Vagina (tissue), 2 donors: ENCODE data around the gene TGM5. TPM values are rescaled to one million over a fixed set of nuclear protein-coding genes. Genes with fewer than 3 reads are reported as not detected.

ENCODE experiments used
- DNase-seq, 2 donors: peaks; one replicate each; pipeline ENCODE4 v3.0.0-alpha.2; 2017; ENCODE audit errors: extremely low spot score in 2 of 2
- H3K27ac ChIP-seq: fragments of 200-600 bp; sonication (generic); one replicate; pipeline ENCODE4 v1.5.1; 2019
- H3K27me3 ChIP-seq: fragments of 200-600 bp; sonication (generic); one replicate; pipeline ENCODE4 v1.5.1; 2019
- H3K36me3 ChIP-seq, 2 donors: fragments of 200-600 bp; sonication (generic); one replicate each; pipeline ENCODE4 v1.5.1; 2017 to 2019
- H3K4me1 ChIP-seq: fragments of 200-600 bp; sonication (generic); one replicate; pipeline ENCODE4 v1.5.1; 2019
- H3K4me3 ChIP-seq, 2 donors: fragments of 200-600 bp; sonication (generic); 1 replicate in 1 of 2; 2 replicates in 1 of 2; pipeline ENCODE4 v1.5.1; 2016 to 2019
- H3K9me3 ChIP-seq: fragments of 200-600 bp; sonication (generic); one replicate; pipeline ENCODE4 v1.5.1; 2019
- POLR2A ChIP-seq, 2 donors: fragments of 450-650 bp; IDR thresholded peaks; one replicate each; pipeline ENCODE4 v1.6.1; 2017; ENCODE audit warnings: antibody characterized with exemption in 2 of 2, mild to moderate bottlenecking in 2 of 2, moderate library complexity in 2 of 2
- POLR2AphosphoS5 ChIP-seq, 2 donors: sonication (generic); formaldehyde crosslinking; IDR thresholded peaks; one replicate each; pipeline ENCODE4 v1.9.0; 2017; ENCODE audit warnings: antibody characterized with exemption in 2 of 2, mild to moderate bottlenecking in 2 of 2, low read depth in 1 of 2; ENCODE audit not compliant: insufficient read depth in 1 of 2
- intact Hi-C: fragments of 100-400 bp; cut with DNase I; formaldehyde crosslinking; loops from one replicate; pipeline ENCODE4 v1.15.1; 2023
- total RNA-seq: library from RNA; depleted of rRNA; stranded (reverse); fragments of >200 nt; gene quantifications from one replicate; pipeline ENCODE4 v1.2.3, GENCODE V29; 2016
- TF ChIP-seq, protein P1 (sequence below), 3 experiments: fragments of 450-650 bp in 2 of 3; fragments of 200-600 bp in 1 of 3; sonication (generic) in 1 of 3; IDR thresholded peaks; one replicate each; pipeline ENCODE4 v1.5.1; 2017 to 2019; ENCODE audit warnings: antibody characterized with exemption in 3 of 3, mild to moderate bottlenecking in 2 of 3, moderate library complexity in 2 of 3

TGM5 gene, protein sequence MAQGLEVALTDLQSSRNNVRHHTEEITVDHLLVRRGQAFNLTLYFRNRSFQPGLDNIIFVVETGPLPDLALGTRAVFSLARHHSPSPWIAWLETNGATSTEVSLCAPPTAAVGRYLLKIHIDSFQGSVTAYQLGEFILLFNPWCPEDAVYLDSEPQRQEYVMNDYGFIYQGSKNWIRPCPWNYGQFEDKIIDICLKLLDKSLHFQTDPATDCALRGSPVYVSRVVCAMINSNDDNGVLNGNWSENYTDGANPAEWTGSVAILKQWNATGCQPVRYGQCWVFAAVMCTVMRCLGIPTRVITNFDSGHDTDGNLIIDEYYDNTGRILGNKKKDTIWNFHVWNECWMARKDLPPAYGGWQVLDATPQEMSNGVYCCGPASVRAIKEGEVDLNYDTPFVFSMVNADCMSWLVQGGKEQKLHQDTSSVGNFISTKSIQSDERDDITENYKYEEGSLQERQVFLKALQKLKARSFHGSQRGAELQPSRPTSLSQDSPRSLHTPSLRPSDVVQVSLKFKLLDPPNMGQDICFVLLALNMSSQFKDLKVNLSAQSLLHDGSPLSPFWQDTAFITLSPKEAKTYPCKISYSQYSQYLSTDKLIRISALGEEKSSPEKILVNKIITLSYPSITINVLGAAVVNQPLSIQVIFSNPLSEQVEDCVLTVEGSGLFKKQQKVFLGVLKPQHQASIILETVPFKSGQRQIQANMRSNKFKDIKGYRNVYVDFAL
- 8.3 TPM for total RNA-seq

DNA sequence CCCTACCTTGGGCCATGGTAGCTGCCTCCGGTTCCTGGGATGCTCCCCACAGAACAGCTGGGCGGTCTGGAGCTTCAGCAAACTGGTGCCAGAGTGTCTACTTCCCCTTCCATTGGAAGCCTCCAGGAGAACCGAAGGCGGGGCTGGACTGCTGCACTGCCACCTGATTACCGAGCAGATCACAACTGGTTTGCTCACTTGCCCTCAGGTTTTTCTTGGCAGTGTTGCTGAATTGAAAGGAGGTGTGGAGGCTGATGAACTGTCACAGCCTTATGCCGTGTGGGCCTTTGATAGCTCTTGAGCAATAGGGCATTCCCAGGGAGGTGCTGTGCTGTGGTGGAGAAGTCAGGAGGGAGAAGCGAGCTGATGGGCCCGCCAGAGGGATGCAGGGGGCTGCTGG lies at the start of gene TGM5:
TSS of gene TGM5 (minus strand) at position 95 of the 400 bp plus-strand sequence. CDS start at position 16, 79 bp downstream.
- TF ChIP-seq POLR2AphosphoS5 (IDR thresholded peaks at IDR 0.05; ENCODE audit: insufficient read depth in 1 of 2, low read depth in 1 of 2) (peak; percentile 27 to 60), POLR2A (IDR thresholded peaks at IDR 0.05) (no peak)
- H3K4me1 ChIP-seq, result no peaks in the 10 kb centered on the region
- H3K9me3 ChIP-seq, result no peaks in the 10 kb centered on the region
- intact Hi-C loops, result no loop called here
- H3K4me3 ChIP-seq, result no peak within 1 kb of the TSS
- no peaks in the 10 kb centered on the region for H3K36me3 ChIP-seq
- H3K27ac ChIP-seq, result no peak within 1 kb of the TSS
- H3K27me3 ChIP-seq, result no peaks in the 10 kb centered on the region
- DNase-seq, result peak; percentile 67 to 91

DNA sequence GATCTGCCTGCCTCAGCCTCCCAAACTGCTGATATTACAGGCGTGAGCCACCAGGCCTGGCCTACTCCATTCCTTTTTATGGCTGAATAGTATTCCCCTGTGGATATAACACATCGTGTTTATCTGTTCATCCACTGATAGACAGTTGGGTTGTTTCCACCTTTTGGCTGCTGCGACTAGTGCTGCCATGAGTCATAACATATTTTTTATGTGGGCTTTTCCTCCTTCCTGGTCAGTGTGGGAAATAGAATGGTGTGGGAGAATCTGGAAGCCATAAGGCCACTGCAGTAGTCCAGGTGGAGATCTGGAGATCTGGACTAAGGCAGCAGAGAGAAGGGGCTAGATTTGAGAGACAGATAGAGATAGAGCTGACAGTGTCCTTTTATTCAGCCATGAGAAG lies 47.4 kb upstream of the TGM5 start:
- intact Hi-C loops, result no loop called here
- Histone ChIP-seq H3K4me3 (no peak overlapping the region), H3K36me3 (no peaks in the 10 kb centered on the region), H3K27me3 (no peaks in the 10 kb centered on the region), H3K4me1 (no peaks in the 10 kb centered on the region), H3K27ac (no peak overlapping the region), H3K9me3 (no peaks in the 10 kb centered on the region)
- TF ChIP-seq POLR2AphosphoS5 (IDR thresholded peaks at IDR 0.05; ENCODE audit: insufficient read depth in 1 of 2, low read depth in 1 of 2) (no peak), POLR2A (IDR thresholded peaks at IDR 0.05) (no peak)
- TF ChIP-seq, protein P1, sequence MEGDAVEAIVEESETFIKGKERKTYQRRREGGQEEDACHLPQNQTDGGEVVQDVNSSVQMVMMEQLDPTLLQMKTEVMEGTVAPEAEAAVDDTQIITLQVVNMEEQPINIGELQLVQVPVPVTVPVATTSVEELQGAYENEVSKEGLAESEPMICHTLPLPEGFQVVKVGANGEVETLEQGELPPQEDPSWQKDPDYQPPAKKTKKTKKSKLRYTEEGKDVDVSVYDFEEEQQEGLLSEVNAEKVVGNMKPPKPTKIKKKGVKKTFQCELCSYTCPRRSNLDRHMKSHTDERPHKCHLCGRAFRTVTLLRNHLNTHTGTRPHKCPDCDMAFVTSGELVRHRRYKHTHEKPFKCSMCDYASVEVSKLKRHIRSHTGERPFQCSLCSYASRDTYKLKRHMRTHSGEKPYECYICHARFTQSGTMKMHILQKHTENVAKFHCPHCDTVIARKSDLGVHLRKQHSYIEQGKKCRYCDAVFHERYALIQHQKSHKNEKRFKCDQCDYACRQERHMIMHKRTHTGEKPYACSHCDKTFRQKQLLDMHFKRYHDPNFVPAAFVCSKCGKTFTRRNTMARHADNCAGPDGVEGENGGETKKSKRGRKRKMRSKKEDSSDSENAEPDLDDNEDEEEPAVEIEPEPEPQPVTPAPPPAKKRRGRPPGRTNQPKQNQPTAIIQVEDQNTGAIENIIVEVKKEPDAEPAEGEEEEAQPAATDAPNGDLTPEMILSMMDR (IDR thresholded peaks at IDR 0.05), result no peak
- no peak for DNase-seq

DNA sequence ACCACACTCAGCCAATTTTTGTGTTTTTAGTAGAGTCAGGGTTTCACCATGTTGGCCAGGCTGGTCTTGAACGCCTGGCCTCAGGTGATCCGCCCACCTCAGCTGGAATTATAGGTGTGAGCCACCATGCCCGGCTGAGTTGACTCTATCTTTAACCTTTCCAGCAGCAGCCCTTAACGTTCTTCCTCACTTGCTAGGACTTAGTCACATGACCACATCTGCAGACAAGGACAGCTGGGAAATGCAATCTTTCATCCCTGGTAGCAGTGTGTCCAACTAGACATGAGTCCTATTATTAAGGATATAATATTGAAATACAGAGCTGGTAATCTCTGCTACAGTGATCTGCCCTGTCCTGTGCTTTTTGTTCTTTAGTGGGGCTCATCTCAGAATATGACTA lies 45.6 kb upstream of the TGM5 start:
- DNase-seq, result no peak
- Histone ChIP-seq H3K36me3 (no peaks in the 10 kb centered on the region), H3K27ac (no peak overlapping the region), H3K27me3 (no peaks in the 10 kb centered on the region), H3K4me1 (no peaks in the 10 kb centered on the region), H3K4me3 (no peak overlapping the region), H3K9me3 (no peaks in the 10 kb centered on the region)
- TF ChIP-seq POLR2AphosphoS5 (IDR thresholded peaks at IDR 0.05; ENCODE audit: insufficient read depth in 1 of 2, low read depth in 1 of 2), result no peak
- TF ChIP-seq, protein P1 (IDR thresholded peaks at IDR 0.05), result no peak
- no peak for TF ChIP-seq POLR2A (IDR thresholded peaks at IDR 0.05)
- intact Hi-C loops, result no loop called here

DNA sequence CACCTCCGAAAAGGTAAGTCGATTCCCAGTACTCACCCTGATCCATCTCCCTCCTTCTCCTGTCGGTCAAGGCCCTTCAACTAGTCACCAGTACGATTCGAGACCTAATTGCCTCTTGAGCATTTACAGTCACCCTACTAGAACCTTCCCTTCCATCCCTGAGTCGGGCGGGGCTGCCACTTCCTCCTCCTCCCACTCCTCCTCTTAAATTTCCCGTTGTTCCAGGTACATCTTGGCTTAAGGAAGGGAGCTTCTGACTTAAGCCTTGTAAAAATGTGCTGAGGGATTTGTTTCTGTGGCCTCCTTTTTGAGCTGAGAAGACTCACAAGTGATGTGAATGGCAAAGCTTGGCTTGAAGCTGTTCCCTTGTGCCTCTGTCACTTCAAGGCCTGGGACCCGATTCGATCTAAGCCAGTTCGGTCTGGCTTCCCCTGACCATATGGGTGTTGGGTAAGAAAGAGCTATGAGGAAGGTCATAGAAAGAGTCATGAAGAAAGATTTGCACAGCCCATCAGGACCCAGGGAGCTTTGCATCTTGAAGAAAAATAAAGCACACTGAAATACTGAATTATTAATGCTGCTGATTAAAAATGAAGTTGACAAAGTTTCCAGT lies 35.6 kb upstream of the TGM5 start, which contains the start of gene TGM7:
TSS of gene TGM7 (minus strand) at position 51 of the 613 bp plus-strand sequence.
- intact Hi-C loops, result no loop called here
- Histone ChIP-seq H3K27me3 (no peaks in the 10 kb centered on the region), H3K4me1 (no peaks in the 10 kb centered on the region), H3K36me3 (no peaks in the 10 kb centered on the region), H3K4me3 (no peak within 1 kb of the TSS), H3K27ac (no peak within 1 kb of the TSS), H3K9me3 (no peaks in the 10 kb centered on the region)
- no peak for TF ChIP-seq POLR2A (IDR thresholded peaks at IDR 0.05)
- TF ChIP-seq, protein P1 (IDR thresholded peaks at IDR 0.05), result no peak
- TF ChIP-seq POLR2AphosphoS5 (IDR thresholded peaks at IDR 0.05; ENCODE audit: insufficient read depth in 1 of 2, low read depth in 1 of 2), result no peak
- no peak for DNase-seq

- no peaks in the 10 kb centered on the region for H3K9me3 ChIP-seq
- H3K4me1 ChIP-seq, result no peaks in the 10 kb centered on the region
- no peaks in the 10 kb centered on the region for H3K36me3 ChIP-seq
- TF ChIP-seq POLR2AphosphoS5 (IDR thresholded peaks at IDR 0.05; ENCODE audit: insufficient read depth in 1 of 2, low read depth in 1 of 2) (no peak), POLR2A (IDR thresholded peaks at IDR 0.05) (no peak)
- TF ChIP-seq, protein P1 (IDR thresholded peaks at IDR 0.05), result no peak
- H3K27me3 ChIP-seq, result no peaks in the 10 kb centered on the region
- H3K4me3 ChIP-seq, result no peak overlapping the region
- intact Hi-C loops, result no loop called here
- DNase-seq, result no peak
- no peak overlapping the region for H3K27ac ChIP-seq
Measured at GRCh38 chr15:43299884-43300283, 33.2 kb upstream of the TGM5 start.
